Kidney (tissue), 14 donors: ENCODE data around the gene CASP14. TPM values are rescaled to one million over a fixed set of nuclear protein-coding genes. Genes with fewer than 3 reads are reported as not detected.
A peak's percentile ranks its signal among the peaks of the same experiment; 100 is the strongest.

Experiments
- DNase-seq, 5 donors: peaks; one replicate each; pipeline ENCODE4 v3.0.0-alpha.2; 2013 to 2020
- FAIRE-seq: peaks from 2 replicates; lab custom pipeline; 2012; peaks lifted over from hg19 to GRCh38; lab: Jason Lieb, UNC
- H3K27ac ChIP-seq, 2 donors: one replicate each; pipeline ENCODE4 v1.7.0; 2013; ENCODE audit warnings: low read depth in 2 of 2, low read length in 2 of 2, inconsistent platforms in 1 of 2
- H3K27me3 ChIP-seq: one replicate; pipeline ENCODE4 v1.7.1; 2013; ENCODE audit warnings: low read length, inconsistent platforms; ENCODE audit not compliant: control insufficient read depth, insufficient read depth
- H3K36me3 ChIP-seq, 3 donors: one replicate each; pipeline versions ENCODE4 v1.7.0 to v1.7.1; 2013; ENCODE audit warnings: low read length in 3 of 3, control low read depth in 1 of 3, inconsistent platforms in 1 of 3; ENCODE audit not compliant: insufficient read depth in 3 of 3, control insufficient read depth in 2 of 3
- H3K4me1 ChIP-seq, 3 donors: one replicate each; pipeline versions ENCODE4 v1.7.0 to v1.7.1; 2013; ENCODE audit warnings: low read length in 3 of 3, inconsistent platforms in 1 of 3, low read depth in 1 of 3; ENCODE audit not compliant: control insufficient read depth in 2 of 3, insufficient read depth in 2 of 3
- H3K4me3 ChIP-seq, 3 donors: one replicate each; pipeline versions ENCODE4 v1.7.0 to v1.8.1; 2013; ENCODE audit warnings: low read length in 3 of 3, control low read depth in 1 of 3, inconsistent platforms in 1 of 3
- H3K9ac ChIP-seq, 3 donors: one replicate each; pipeline versions ENCODE4 v1.7.0 to v1.7.1; 2013; ENCODE audit warnings: low read length in 3 of 3, control low read depth in 1 of 3, inconsistent platforms in 1 of 3
- H3K9me3 ChIP-seq, 3 donors: one replicate each; pipeline versions ENCODE4 v1.7.0 to v1.7.1; 2013; ENCODE audit warnings: low read length in 3 of 3, control low read depth in 1 of 3, inconsistent platforms in 1 of 3; ENCODE audit not compliant: control insufficient read depth in 2 of 3, insufficient read depth in 1 of 3
- CTCF ChIP-seq: IDR thresholded peaks from 3 replicates; pipeline ENCODE4 v1.5.1; 2012; ENCODE audit warnings: mild to moderate bottlenecking, moderate library complexity, borderline replicate concordance; ENCODE audit not compliant: insufficient read depth; ENCODE audit errors: extremely low read depth
- intact Hi-C: fragments of 100-400 bp; cut with DNase I; formaldehyde crosslinking; loops from one replicate; pipeline ENCODE4 v1.11.1; 2022
- polyA plus RNA-seq: library from polyadenylated mRNA; stranded (reverse); fragments of 350-450 nt; fragmentation: Illumina TruSeq; extraction: RNeasy Lipid Tissue Mini Kit (QIAGEN cat#74804); gene quantifications from one replicate; pipeline ENCODE4 v1.2.3, GENCODE V29; 2014; ENCODE audit warnings: low read depth, low replicate concordance; ENCODE audit not compliant: insufficient read depth
- total RNA-seq: library from RNA; stranded (reverse); fragmentation: NEBNext Ultra II Directional; extraction: Animal tissue kit (Norgen Biotek cat#: 25700); gene quantifications from one replicate; pipeline ENCODE4 v1.2.1, GENCODE V29; 2021
- donor health status: control.
- donor health status: control.
- donor health status: control.
- donor health status: control.
- donor health status: control.
- donor health status: DM: yes; HTN: yes; CAD: no.
- donor health status: Normal renal cell carcinoma (clear cell type).

The CASP14 gene
- total and polyA plus RNA-seq, 2 donors from 2014 or later: 0.16 TPM; not detected in 1

GRCh38 chr19:15087182-15087581 lies 37.9 kb downstream of the CASP14 start:
- intact Hi-C loops: loop anchor here (10.0 kb wide), 1 partner anchor 468 kb away; no protein-coding TSS in a partner anchor
- no peak for FAIRE-seq
- H3K4me3 ChIP-seq: no peak overlapping the region
- no peaks in the 10 kb centered on the region for H3K36me3 ChIP-seq
- peaks cover 2% of the 10 kb centered on the region for H3K27me3 ChIP-seq
- H3K9me3 ChIP-seq: no peaks in the 10 kb centered on the region
- peaks cover 0 to 2% (median 0%) of the 10 kb centered on the region in 3 donors for H3K4me1 ChIP-seq
- no peak overlapping the region for H3K9ac ChIP-seq
- DNase-seq: no peak
- H3K27ac ChIP-seq: no peak overlapping the region
- TF ChIP-seq CTCF: no peak

GRCh38 chr19:15091918-15092753 lies 42.9 kb downstream of the CASP14 start:
- TF ChIP-seq CTCF: peak; percentile 70
- H3K4me3 ChIP-seq: peak overlapping the region in 1 of 3 donors; percentile 9
- intact Hi-C loops: no loop called here
- DNase-seq (peak in 4 of 5 donors; percentile 34 to 89 (median 64)), FAIRE-seq (peak; percentile 84)
- H3K27me3 ChIP-seq: peaks cover 2% of the 10 kb centered on the region
- no peaks in the 10 kb centered on the region for H3K36me3 ChIP-seq
- no peaks in the 10 kb centered on the region for H3K9me3 ChIP-seq
- no peak overlapping the region for H3K27ac ChIP-seq
- H3K9ac ChIP-seq: peak overlapping the region in 1 of 3 donors; percentile 10
- H3K4me1 ChIP-seq: peaks cover 0 to 2% (median 0%) of the 10 kb centered on the region in 3 donors

- H3K4me1 ChIP-seq: peaks cover 0 to 2% (median 0%) of the 10 kb centered on the region in 3 donors
- intact Hi-C loops: no loop called here
- H3K9ac ChIP-seq: no peak overlapping the region
- no peak for DNase-seq
- no peak overlapping the region for H3K27ac ChIP-seq
- H3K9me3 ChIP-seq: no peaks in the 10 kb centered on the region
- no peak for FAIRE-seq
- no peaks in the 10 kb centered on the region for H3K27me3 ChIP-seq
- H3K36me3 ChIP-seq: no peaks in the 10 kb centered on the region
- TF ChIP-seq CTCF: no peak
- no peak overlapping the region for H3K4me3 ChIP-seq
Observed at GRCh38 chr19:15093001-15093400, 43.7 kb downstream of the CASP14 start.
